ENCODE results near the gene PCDHA1.
A peak's percentile ranks its signal among the peaks of the same experiment; 100 is the strongest.
"Not testable (repeated sequence)": the region's sequence is repeated elsewhere in the genome, so short reads cannot be mapped to it uniquely, and the experiment has no call there.

Gene PCDHA1

GRCh38 chr5:140785905-140786686, at the start of gene PCDHA1:
Gene PCDHA1, plus strand, starts transcription at chr5:140786140.
- DNase-seq = peak; percentile 33

- no peak for DNase-seq
Observed at GRCh38 chr5:140737486-140737885, 48.5 kb upstream of the PCDHA1 start.

- DNase-seq = no peak
Observed at GRCh38 chr5:140741967-140742366, 44.0 kb upstream of the PCDHA1 start.

GRCh38 chr5:140753561-140753960, 32.4 kb upstream of the PCDHA1 start:
- DNase-seq = no peak

GRCh38 chr5:140764177-140764973, 21.6 kb upstream of the PCDHA1 start:
- DNase-seq = no peak

GRCh38 chr5:140767444-140767843, 18.5 kb upstream of the PCDHA1 start:
- DNase-seq = no peak

GRCh38 chr5:140780512-140780911, 5.4 kb upstream of the PCDHA1 start:
- no peak for DNase-seq

- not testable (repeated sequence) for DNase-seq
Observed at GRCh38 chr5:140787422-140787821, 1.5 kb downstream of the PCDHA1 start.

- DNase-seq = not testable (repeated sequence)
Observed at GRCh38 chr5:140787849-140788504, 2.0 kb downstream of the PCDHA1 start.

- no peak for DNase-seq
Observed at GRCh38 chr5:140791089-140791488, 5.1 kb downstream of the PCDHA1 start.

- no peak for DNase-seq
Observed at GRCh38 chr5:140794595-140795258, 8.8 kb downstream of the PCDHA1 start, which contains the start of gene PCDHA2. Gene PCDHA2, plus strand, starts transcription at chr5:140794852.

GRCh38 chr5:140795259-140795641, 9.3 kb downstream of the PCDHA1 start:
- DNase-seq = no peak

GRCh38 chr5:140796072-140796717, 10.3 kb downstream of the PCDHA1 start:
- DNase-seq = not testable (repeated sequence)

GRCh38 chr5:140796718-140797095, 10.8 kb downstream of the PCDHA1 start:
- no peak for DNase-seq

GRCh38 chr5:140800816-140801493, 15.0 kb downstream of the PCDHA1 start, which contains the start of gene PCDHA3:
Gene PCDHA3, plus strand, starts transcription at chr5:140801057.
- peak; percentile 12 for DNase-seq

- DNase-seq = no peak
Observed at GRCh38 chr5:140801494-140801841, 15.5 kb downstream of the PCDHA1 start.

- DNase-seq = not testable (repeated sequence)
Observed at GRCh38 chr5:140802381-140802780, 16.4 kb downstream of the PCDHA1 start.

GRCh38 chr5:140802781-140803271, 16.9 kb downstream of the PCDHA1 start:
- no peak for DNase-seq

- no peak for DNase-seq
Observed at GRCh38 chr5:140806834-140807775, 21.2 kb downstream of the PCDHA1 start, which contains the start of gene PCDHA4. Gene PCDHA4, plus strand, starts transcription at chr5:140807068.

- not testable (repeated sequence) for DNase-seq
Observed at GRCh38 chr5:140808241-140808888, 22.4 kb downstream of the PCDHA1 start.

Measured in NCI-H1694 (cell line).